Liver (tissue), 9 donors: ENCODE measurements around the gene TAF6. TPM values are rescaled to one million over a fixed set of nuclear protein-coding genes. Genes with fewer than 3 reads are reported as not detected.

Source experiments
- DNase-seq: peaks from one replicate; pipeline ENCODE4 v3.0.0-alpha.2; 2017; ENCODE audit warnings: low spot score
- H3K27ac ChIP-seq, 2 donors: one replicate each; pipeline ENCODE4 v1.7.0; 2013; ENCODE audit warnings: inconsistent platforms in 2 of 2, low read length in 2 of 2, control low read depth in 1 of 2, low read depth in 1 of 2, mild to moderate bottlenecking in 1 of 2
- H3K27me3 ChIP-seq, 4 donors: one replicate each; pipeline versions ENCODE4 v1.6.1 to v1.7.0; 2013; ENCODE audit warnings: low read length in 3 of 4, inconsistent platforms in 1 of 4, mild to moderate bottlenecking in 1 of 4, moderate library complexity in 1 of 4; ENCODE audit not compliant: control insufficient read depth in 4 of 4, insufficient read depth in 4 of 4
- H3K36me3 ChIP-seq, 4 donors: one replicate each; pipeline versions ENCODE4 v1.6.1 to v1.7.0; 2013; ENCODE audit warnings: low read length in 3 of 4, mild to moderate bottlenecking in 3 of 4, low read depth in 1 of 4, moderate library complexity in 1 of 4; ENCODE audit not compliant: control insufficient read depth in 4 of 4, insufficient read depth in 3 of 4
- H3K4me1 ChIP-seq, 4 donors: one replicate each; pipeline versions ENCODE4 v1.6.1 to v1.7.0; 2013; ENCODE audit warnings: low read length in 3 of 4, mild to moderate bottlenecking in 3 of 4, moderate library complexity in 1 of 4; ENCODE audit not compliant: control insufficient read depth in 4 of 4, insufficient read depth in 4 of 4
- H3K4me3 ChIP-seq, 3 donors: one replicate each; pipeline versions ENCODE4 v1.6.1 to v1.7.0; 2013; ENCODE audit warnings: low read length in 3 of 3, control low read depth in 1 of 3, low read depth in 1 of 3, mild to moderate bottlenecking in 1 of 3
- H3K9ac ChIP-seq, 2 donors: one replicate each; pipeline ENCODE4 v1.7.0; 2013; ENCODE audit warnings: low read length in 2 of 2, mild to moderate bottlenecking in 2 of 2, moderate library complexity in 2 of 2, control low read depth in 1 of 2, low read depth in 1 of 2
- H3K9me3 ChIP-seq, 4 donors: one replicate each; pipeline versions ENCODE4 v1.6.1 to v1.7.0; 2013; ENCODE audit warnings: low read length in 3 of 4; ENCODE audit not compliant: control insufficient read depth in 4 of 4
- ATF3 ChIP-seq: IDR thresholded peaks from 2 replicates; pipeline ENCODE4 v1.6.1; 2016; ENCODE audit warnings: antibody characterized with exemption
- CTCF ChIP-seq: fragments of 150-350 bp; IDR thresholded peaks from 2 replicates; pipeline ENCODE4 v1.5.1; 2017; ENCODE audit warnings: improper control_type of control experiment, low read depth, low read length; ENCODE audit not compliant: missing input control
- GABPA ChIP-seq, 2 donors: IDR thresholded peaks in 1 of 2; conservative IDR thresholded peaks in 1 of 2; 2 replicates each; pipeline ENCODE4 v1.6.1; 2016; ENCODE audit warnings: antibody characterized with exemption in 2 of 2, mild to moderate bottlenecking in 1 of 2, moderate library complexity in 1 of 2
- HNF4A ChIP-seq, 2 donors: conservative IDR thresholded peaks; 2 replicates each; pipeline ENCODE4 v1.6.1; 2016; ENCODE audit warnings: antibody characterized with exemption in 2 of 2, mild to moderate bottlenecking in 2 of 2
- HNF4G ChIP-seq: IDR thresholded peaks from 2 replicates; pipeline ENCODE4 v1.6.1; 2016; ENCODE audit warnings: antibody characterized with exemption
- MAX ChIP-seq: IDR thresholded peaks from 2 replicates; pipeline ENCODE4 v1.6.1; 2016; ENCODE audit warnings: antibody characterized with exemption
- REST ChIP-seq: IDR thresholded peaks from 2 replicates; pipeline ENCODE4 v1.6.1; 2016; ENCODE audit warnings: antibody characterized with exemption, mild to moderate bottlenecking
- RXRA ChIP-seq, 2 donors: IDR thresholded peaks; 2 replicates each; pipeline ENCODE4 v1.6.1; 2017 to 2018; ENCODE audit warnings: antibody characterized with exemption in 2 of 2, mild to moderate bottlenecking in 1 of 2
- SP1 ChIP-seq: IDR thresholded peaks from 2 replicates; pipeline ENCODE4 v1.6.1; 2018; ENCODE audit warnings: antibody characterized with exemption, mild to moderate bottlenecking
- TAF1 ChIP-seq: conservative IDR thresholded peaks from 2 replicates; pipeline ENCODE4 v1.6.1; 2016; ENCODE audit warnings: antibody characterized with exemption, mild to moderate bottlenecking
- YY1 ChIP-seq: IDR thresholded peaks from 2 replicates; pipeline ENCODE4 v1.6.1; 2016; ENCODE audit warnings: antibody characterized with exemption, mild to moderate bottlenecking
- ZBTB33 ChIP-seq: IDR thresholded peaks from 2 replicates; pipeline ENCODE4 v1.6.1; 2016; ENCODE audit warnings: antibody characterized with exemption
- WGBS: extraction: QIAGEN DNeasy Blood & Tissue Kit; methylation state at CpG from one replicate; pipeline ENCODE4 v1.1.7; 2013; 5-methylcytosine and 5-hydroxymethylcytosine counted together
- polyA plus RNA-seq, 2 donors: library from polyadenylated mRNA; stranded (reverse) in 1 of 2; unstranded in 1 of 2; fragments of 200-250 nt in 1 of 2; fragments of >200 nt in 1 of 2; fragmentation: Nextera tagmentation in 1 of 2; extraction: Ambion mirVana in 1 of 2; gene quantifications; one replicate each; pipeline versions ENCODE4 v1.2.1 to v1.2.3, GENCODE V29; 2013 to 2015
- total RNA-seq, 2 donors: library from RNA; depleted of rRNA; stranded (reverse); fragments of >200 nt; gene quantifications; one replicate each; pipeline ENCODE4 v1.2.3, GENCODE V29; 2014
- donor health status: healthy.
- donor health status: healthy.
- donor health status: healthy.
- donor health status: healthy.
- donor health status: healthy.

The TAF6 gene
- total and polyA plus RNA-seq, 4 donors = 8.9 to 17.9 (median 16.2) TPM

GRCh38 chr7:100127866-100128636 lies 8.9 kb upstream of the TAF6 start:
- Histone ChIP-seq H3K27me3 (no peaks in the 10 kb centered on the region), H3K4me1 (peaks cover 9 to 39% (median 19%) of the 10 kb centered on the region in 4 donors), H3K4me3 (peak overlapping the region in 2 of 3 donors; percentile 88 to 90), H3K27ac (peak overlapping the region; percentile 4 to 99), H3K36me3 (no peaks in the 10 kb centered on the region), H3K9ac (peak overlapping the region in 1 of 2 donors; percentile 78), H3K9me3 (no peaks in the 10 kb centered on the region)
- WGBS = 13% methylated on average over 37 of the region's 37 CpGs
- TF ChIP-seq SP1 = no peak
- no peak for TF ChIP-seq CTCF
- TF ChIP-seq ATF3 = no peak
- TF ChIP-seq YY1 = no peak
- TF ChIP-seq MAX = no peak
- no peak for TF ChIP-seq HNF4G
- no peak for TF ChIP-seq HNF4A (conservative IDR thresholded peaks at IDR 0.05)
- TF ChIP-seq ZBTB33 = no peak
- no peak for TF ChIP-seq TAF1
- no peak for TF ChIP-seq REST
- no peak for TF ChIP-seq GABPA (IDR thresholded peaks at IDR 0.05 in 1 of 2, conservative IDR thresholded peaks at IDR 0.05 in 1 of 2)
- no peak for TF ChIP-seq RXRA (IDR thresholded peaks at IDR 0.05)
- DNase-seq = peak; percentile 62
